Nephron (organoid): Measurements from ENCODE around the gene SRPX2.

Source experiments
- H3K27ac Mint-ChIP-seq, 3 experiments: 2 replicates each; pipeline ENCODE4 v1.8.0; 2020; ENCODE audit warnings: mixed read lengths in 3 of 3, mild to moderate bottlenecking in 2 of 3, moderate library complexity in 1 of 3
- H3K27me3 Mint-ChIP-seq: 2 replicates; pipeline ENCODE4 v1.8.0; 2021; ENCODE audit warnings: low read depth, mild to moderate bottlenecking, moderate library complexity, mixed read lengths
- H3K36me3 Mint-ChIP-seq: 2 replicates; pipeline ENCODE4 v1.8.0; 2020; ENCODE audit warnings: low read depth, mixed read lengths
- H3K4me1 Mint-ChIP-seq: 2 replicates; pipeline ENCODE4 v1.8.0; 2020; ENCODE audit warnings: mixed read lengths
- H3K4me3 Mint-ChIP-seq, 3 experiments: 2 replicates each; pipeline ENCODE4 v1.8.0; 2020; ENCODE audit warnings: mild to moderate bottlenecking in 3 of 3, mixed read lengths in 3 of 3, moderate library complexity in 2 of 3
- H3K9me3 Mint-ChIP-seq: 2 replicates; pipeline ENCODE4 v1.8.0; 2020; ENCODE audit warnings: mixed read lengths
- TF ChIP-seq, protein P1 (sequence below), 3 experiments: fragments of 200-600 bp; sonication (generic); IDR thresholded peaks; one replicate each; pipeline ENCODE4 v1.5.0; 2021; ENCODE audit warnings: antibody characterized with exemption in 3 of 3; ENCODE audit not compliant: unreplicated experiment in 3 of 3

Gene SRPX2

DNA sequence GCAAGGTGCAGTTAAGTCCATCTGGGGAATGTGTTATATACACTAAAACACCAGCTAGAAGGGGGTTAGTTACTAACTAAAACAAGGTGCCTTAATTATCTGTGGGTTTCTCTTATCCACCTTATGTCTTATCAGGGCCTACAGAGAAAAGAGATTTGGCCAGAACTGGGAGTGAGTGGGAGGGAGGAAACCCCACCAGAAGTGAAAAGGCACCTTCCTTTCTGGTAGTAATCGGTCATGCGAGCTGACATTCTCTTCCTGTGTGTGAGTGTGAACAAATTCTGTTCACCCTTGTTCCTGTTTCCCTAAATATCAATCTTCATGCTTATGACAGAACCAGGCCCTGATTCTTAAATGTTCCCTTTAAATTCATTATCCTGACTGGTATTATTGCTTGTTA lies 43.5 kb downstream of the SRPX2 start:
- Mint-ChIP-seq H3K9me3 (no peaks in the 10 kb centered on the region), H3K36me3 (no peaks in the 10 kb centered on the region), H3K4me1 (no peaks in the 10 kb centered on the region), H3K27ac (no peak overlapping the region), H3K27me3 (no peaks in the 10 kb centered on the region), H3K4me3 (no peak overlapping the region)
- TF ChIP-seq, protein P1, sequence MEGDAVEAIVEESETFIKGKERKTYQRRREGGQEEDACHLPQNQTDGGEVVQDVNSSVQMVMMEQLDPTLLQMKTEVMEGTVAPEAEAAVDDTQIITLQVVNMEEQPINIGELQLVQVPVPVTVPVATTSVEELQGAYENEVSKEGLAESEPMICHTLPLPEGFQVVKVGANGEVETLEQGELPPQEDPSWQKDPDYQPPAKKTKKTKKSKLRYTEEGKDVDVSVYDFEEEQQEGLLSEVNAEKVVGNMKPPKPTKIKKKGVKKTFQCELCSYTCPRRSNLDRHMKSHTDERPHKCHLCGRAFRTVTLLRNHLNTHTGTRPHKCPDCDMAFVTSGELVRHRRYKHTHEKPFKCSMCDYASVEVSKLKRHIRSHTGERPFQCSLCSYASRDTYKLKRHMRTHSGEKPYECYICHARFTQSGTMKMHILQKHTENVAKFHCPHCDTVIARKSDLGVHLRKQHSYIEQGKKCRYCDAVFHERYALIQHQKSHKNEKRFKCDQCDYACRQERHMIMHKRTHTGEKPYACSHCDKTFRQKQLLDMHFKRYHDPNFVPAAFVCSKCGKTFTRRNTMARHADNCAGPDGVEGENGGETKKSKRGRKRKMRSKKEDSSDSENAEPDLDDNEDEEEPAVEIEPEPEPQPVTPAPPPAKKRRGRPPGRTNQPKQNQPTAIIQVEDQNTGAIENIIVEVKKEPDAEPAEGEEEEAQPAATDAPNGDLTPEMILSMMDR (IDR thresholded peaks at IDR 0.05; ENCODE audit: unreplicated experiment in 3 of 3): no peak

DNA sequence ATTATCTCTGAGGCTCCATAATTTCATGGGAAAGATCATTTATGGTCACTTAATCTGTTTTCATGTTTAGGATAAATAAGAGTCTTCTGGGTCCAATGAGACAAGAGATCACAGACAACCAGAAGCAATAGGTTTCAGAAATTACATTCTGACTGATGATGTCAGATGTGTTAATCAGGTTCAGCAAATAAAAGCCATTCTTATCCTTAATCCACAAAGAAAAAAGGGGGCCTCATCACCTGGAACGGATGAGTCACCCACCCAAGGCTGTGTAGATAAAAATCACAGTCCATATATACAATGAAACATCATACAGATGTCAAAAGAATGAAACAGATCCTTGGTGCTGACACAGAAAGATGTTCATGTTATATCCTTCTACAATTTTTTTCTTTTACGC lies 51.3 kb downstream of the SRPX2 start:
- no peak overlapping the region for H3K4me3 Mint-ChIP-seq
- H3K4me1 Mint-ChIP-seq: no peaks in the 10 kb centered on the region
- peaks cover 3% of the 10 kb centered on the region for H3K36me3 Mint-ChIP-seq
- H3K27me3 Mint-ChIP-seq: no peaks in the 10 kb centered on the region
- peaks cover 6% of the 10 kb centered on the region for H3K9me3 Mint-ChIP-seq
- TF ChIP-seq, protein P1 (IDR thresholded peaks at IDR 0.05; ENCODE audit: unreplicated experiment in 3 of 3): no peak
- no peak overlapping the region for H3K27ac Mint-ChIP-seq

DNA sequence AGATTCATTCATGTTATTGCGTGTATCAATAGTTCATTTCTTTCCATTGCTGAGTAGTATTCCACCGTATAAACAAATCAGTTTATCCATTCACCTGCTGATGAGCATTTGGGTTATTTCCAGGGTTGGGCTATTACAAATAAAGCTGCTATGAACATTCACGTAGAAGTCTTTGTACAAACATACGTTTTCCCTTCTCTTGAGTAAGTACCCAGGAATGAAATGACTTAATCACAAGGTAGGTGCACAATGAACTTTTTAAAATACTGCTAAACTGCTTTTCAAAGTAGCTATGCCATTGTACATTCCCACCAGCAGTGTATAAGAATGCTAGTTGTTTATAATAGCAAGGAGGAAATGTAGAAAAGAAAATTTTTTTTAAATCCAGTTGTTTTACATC lies 52.0 kb downstream of the SRPX2 start:
- Mint-ChIP-seq H3K9me3 (peaks cover 6% of the 10 kb centered on the region), H3K27me3 (no peaks in the 10 kb centered on the region), H3K4me1 (no peaks in the 10 kb centered on the region), H3K4me3 (no peak overlapping the region), H3K36me3 (peaks cover 3% of the 10 kb centered on the region), H3K27ac (no peak overlapping the region)
- TF ChIP-seq, protein P1 (IDR thresholded peaks at IDR 0.05; ENCODE audit: unreplicated experiment in 3 of 3): no peak

DNA sequence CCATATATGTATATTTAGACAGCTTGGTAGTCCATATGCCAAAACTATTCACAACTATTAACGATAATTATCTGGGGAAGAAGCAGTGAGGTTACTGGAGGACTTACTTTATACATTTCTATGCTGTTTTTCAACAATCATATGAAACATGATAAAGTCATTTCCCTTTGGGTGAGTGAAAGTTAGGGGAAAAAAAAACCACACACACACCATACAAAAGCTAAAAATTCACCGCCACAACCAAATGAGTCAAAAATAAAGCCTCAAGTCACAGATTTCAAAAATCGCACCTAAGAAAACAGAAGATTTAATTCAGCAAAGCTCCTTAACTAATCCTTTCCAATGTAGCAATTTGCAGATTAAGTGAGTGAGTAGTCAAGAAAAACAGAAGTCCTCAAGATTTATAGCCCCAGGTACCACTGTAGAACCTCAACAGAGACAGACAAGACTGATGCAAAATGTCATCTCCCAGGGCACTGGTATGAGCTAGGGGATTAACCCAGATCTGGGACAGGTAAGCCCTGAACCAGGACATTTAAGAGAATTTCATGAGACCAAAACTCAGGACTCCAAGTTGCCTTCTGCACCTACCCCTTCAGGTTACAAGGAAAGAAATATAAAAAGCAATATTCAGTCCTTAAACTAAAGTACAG lies 52.8 kb downstream of the SRPX2 start:
- H3K27ac Mint-ChIP-seq: no peak overlapping the region
- no peak overlapping the region for H3K4me3 Mint-ChIP-seq
- H3K36me3 Mint-ChIP-seq: peaks cover 3% of the 10 kb centered on the region
- no peaks in the 10 kb centered on the region for H3K27me3 Mint-ChIP-seq
- H3K9me3 Mint-ChIP-seq: peaks cover 6% of the 10 kb centered on the region
- TF ChIP-seq, protein P1 (IDR thresholded peaks at IDR 0.05; ENCODE audit: unreplicated experiment in 3 of 3): no peak
- no peaks in the 10 kb centered on the region for H3K4me1 Mint-ChIP-seq

DNA sequence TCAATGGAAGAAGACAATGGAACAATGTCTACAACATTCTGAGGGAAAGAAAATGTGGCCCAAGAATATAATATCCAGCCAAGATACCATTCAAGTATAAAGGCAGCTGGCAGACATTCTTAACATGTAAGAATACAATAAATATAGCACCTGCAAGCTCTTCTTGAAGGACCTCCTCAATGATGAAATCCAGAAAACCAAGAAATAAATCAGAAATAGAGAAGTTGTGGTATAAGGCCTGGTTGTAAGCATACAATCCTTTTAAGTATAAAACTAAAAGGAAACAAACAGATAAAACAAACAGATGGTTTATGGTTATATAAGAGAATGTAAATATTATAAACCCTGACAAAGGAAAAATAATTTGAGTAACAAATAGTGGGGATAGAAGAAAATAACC lies 54.6 kb downstream of the SRPX2 start:
- H3K27me3 Mint-ChIP-seq: no peaks in the 10 kb centered on the region
- H3K27ac Mint-ChIP-seq: no peak overlapping the region
- no peak overlapping the region for H3K4me3 Mint-ChIP-seq
- H3K36me3 Mint-ChIP-seq: peaks cover 3% of the 10 kb centered on the region
- no peaks in the 10 kb centered on the region for H3K4me1 Mint-ChIP-seq
- peaks cover 2% of the 10 kb centered on the region for H3K9me3 Mint-ChIP-seq
- TF ChIP-seq, protein P1 (IDR thresholded peaks at IDR 0.05; ENCODE audit: unreplicated experiment in 3 of 3): no peak

DNA sequence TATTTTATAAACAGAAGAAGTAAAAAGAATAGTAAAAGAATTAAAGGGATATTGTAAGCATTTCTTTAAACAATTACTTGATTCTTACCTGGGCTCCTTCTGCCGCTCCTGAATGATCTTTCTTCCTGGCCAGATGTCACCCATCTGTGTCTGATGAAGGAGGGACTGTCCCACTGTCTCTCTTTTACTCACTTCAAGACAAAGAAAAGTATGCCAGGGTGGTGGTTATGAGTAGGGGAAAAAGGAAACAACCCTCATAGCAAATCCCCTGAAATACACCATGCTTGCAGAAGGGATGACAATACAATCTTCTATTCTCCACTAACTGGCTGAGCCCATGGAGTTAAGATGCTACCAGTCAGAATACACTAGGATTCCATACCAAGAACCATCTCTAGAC lies 56.8 kb downstream of the SRPX2 start:
- Mint-ChIP-seq H3K9me3 (no peaks in the 10 kb centered on the region), H3K4me1 (no peaks in the 10 kb centered on the region), H3K27me3 (no peaks in the 10 kb centered on the region), H3K27ac (no peak overlapping the region), H3K36me3 (peaks cover 3% of the 10 kb centered on the region), H3K4me3 (no peak overlapping the region)
- TF ChIP-seq, protein P1 (IDR thresholded peaks at IDR 0.05; ENCODE audit: unreplicated experiment in 3 of 3): no peak
